ENCODE results near the gene THRSP. TPM values are rescaled to one million over a fixed set of nuclear protein-coding genes. Genes with fewer than 3 reads are reported as not detected.
"Not testable (repeated sequence)": the region's sequence is repeated elsewhere in the genome, so short reads cannot be mapped to it uniquely, and the experiment has no call there.

THRSP gene
- total RNA-seq, 1 donor from 2014 or later: not detected

DNA sequence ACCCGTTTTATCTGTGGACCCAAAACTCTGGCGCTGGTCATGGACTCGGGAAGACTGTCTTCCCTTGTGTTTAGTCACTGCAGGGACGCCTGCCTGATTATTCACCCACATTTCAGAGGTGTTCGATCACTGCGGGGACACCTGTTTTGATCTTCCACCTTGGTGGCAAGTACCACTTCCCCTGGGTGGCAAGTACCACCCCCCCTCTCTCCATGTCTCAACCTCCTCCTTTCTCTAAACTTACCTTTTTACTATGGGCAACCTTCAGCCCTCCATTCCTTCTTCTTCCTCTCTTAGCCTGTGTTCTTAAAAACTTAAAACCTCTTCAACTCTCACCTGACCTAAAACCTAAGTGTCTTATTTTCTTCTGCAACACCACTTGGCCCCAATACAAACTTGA is 17.9 kb downstream of the THRSP start:
- intact Hi-C loops (cut with DNase I): no loop called here
- H3K9me3 ChIP-seq: no peaks in the 10 kb centered on the region
- TF ChIP-seq, protein P1, sequence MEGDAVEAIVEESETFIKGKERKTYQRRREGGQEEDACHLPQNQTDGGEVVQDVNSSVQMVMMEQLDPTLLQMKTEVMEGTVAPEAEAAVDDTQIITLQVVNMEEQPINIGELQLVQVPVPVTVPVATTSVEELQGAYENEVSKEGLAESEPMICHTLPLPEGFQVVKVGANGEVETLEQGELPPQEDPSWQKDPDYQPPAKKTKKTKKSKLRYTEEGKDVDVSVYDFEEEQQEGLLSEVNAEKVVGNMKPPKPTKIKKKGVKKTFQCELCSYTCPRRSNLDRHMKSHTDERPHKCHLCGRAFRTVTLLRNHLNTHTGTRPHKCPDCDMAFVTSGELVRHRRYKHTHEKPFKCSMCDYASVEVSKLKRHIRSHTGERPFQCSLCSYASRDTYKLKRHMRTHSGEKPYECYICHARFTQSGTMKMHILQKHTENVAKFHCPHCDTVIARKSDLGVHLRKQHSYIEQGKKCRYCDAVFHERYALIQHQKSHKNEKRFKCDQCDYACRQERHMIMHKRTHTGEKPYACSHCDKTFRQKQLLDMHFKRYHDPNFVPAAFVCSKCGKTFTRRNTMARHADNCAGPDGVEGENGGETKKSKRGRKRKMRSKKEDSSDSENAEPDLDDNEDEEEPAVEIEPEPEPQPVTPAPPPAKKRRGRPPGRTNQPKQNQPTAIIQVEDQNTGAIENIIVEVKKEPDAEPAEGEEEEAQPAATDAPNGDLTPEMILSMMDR (IDR thresholded peaks at IDR 0.05): no peak
- no peak overlapping the region for H3K4me3 ChIP-seq
- no peak for DNase-seq (ENCODE audit: low spot score in 2 of 2)
- H3K27me3 ChIP-seq: no peaks in the 10 kb centered on the region
- no peaks in the 10 kb centered on the region for H3K36me3 ChIP-seq
- no peak overlapping the region for H3K27ac ChIP-seq
- H3K4me1 ChIP-seq: peaks cover 9 to 25% of the 10 kb centered on the region in 2 donors

DNA sequence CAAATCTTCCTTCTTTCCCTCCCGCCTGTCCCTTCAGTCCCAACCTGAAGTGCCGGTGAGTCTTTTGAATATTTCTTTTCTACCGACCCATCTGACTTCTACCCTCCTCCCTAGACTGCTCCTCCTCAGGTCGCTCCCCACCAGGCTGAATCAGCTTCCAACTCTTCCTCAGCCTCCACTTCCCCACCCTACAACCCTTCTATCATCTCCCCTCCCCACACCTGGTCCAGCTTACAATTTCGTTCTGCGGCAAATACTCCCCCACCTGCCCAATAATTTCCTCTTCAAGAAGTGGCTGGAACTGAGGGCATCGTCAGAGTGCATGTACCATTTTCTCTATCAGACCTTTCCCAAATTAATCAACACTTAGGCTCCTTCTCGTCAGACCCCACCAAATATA is 18.5 kb downstream of the THRSP start:
- TF ChIP-seq, protein P1 (IDR thresholded peaks at IDR 0.05): no peak
- H3K27ac ChIP-seq: no peak overlapping the region
- H3K27me3 ChIP-seq: no peaks in the 10 kb centered on the region
- H3K4me3 ChIP-seq: no peak overlapping the region
- H3K4me1 ChIP-seq: peaks cover 5 to 19% of the 10 kb centered on the region in 2 donors
- no peaks in the 10 kb centered on the region for H3K9me3 ChIP-seq
- no peaks in the 10 kb centered on the region for H3K36me3 ChIP-seq
- intact Hi-C loops (cut with DNase I): no loop called here
- DNase-seq (ENCODE audit: low spot score in 2 of 2): no peak

GRCh38 chr11:78083021-78083420 is 19.4 kb downstream of the THRSP start:
- Histone ChIP-seq H3K27me3 (no peaks in the 10 kb centered on the region), H3K9me3 (no peaks in the 10 kb centered on the region), H3K36me3 (no peaks in the 10 kb centered on the region), H3K27ac (no peak overlapping the region), H3K4me3 (no peak overlapping the region), H3K4me1 (peaks cover 3 to 10% of the 10 kb centered on the region in 2 donors)
- intact Hi-C loops (cut with DNase I): no loop called here
- no peak for DNase-seq (ENCODE audit: low spot score in 2 of 2)
- TF ChIP-seq, protein P1 (IDR thresholded peaks at IDR 0.05): no peak

GRCh38 chr11:78084506-78084905 is 20.8 kb downstream of the THRSP start:
- H3K36me3 ChIP-seq; intact Hi-C loops (cut with DNase I); H3K27ac ChIP-seq; H3K4me3 ChIP-seq; H3K9me3 ChIP-seq; H3K4me1 ChIP-seq; DNase-seq (ENCODE audit: low spot score in 2 of 2); H3K27me3 ChIP-seq: not testable (repeated sequence)

DNA sequence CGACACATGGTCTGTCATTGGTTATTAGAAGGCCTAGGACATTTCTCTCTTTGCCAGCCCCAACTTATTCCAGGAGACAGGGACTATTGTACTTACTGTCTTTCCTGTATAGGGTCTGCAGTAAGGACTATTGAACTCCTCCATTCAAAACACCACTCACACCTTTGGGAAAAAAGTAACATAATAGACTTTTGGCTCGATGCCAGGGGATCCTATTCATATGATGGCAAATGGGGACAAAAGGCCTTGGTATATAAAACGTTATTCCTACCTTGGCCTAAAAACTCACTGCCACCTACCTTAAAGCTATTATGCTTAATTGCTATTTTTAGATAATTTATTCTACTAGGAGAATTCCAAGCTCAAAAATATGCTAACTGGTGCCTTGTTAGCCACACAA is 22.3 kb downstream of the THRSP start:
- no peaks in the 10 kb centered on the region for H3K27me3 ChIP-seq
- TF ChIP-seq, protein P1 (IDR thresholded peaks at IDR 0.05): no peak
- no peaks in the 10 kb centered on the region for H3K36me3 ChIP-seq
- no peaks in the 10 kb centered on the region for H3K4me1 ChIP-seq
- H3K4me3 ChIP-seq: no peak overlapping the region
- DNase-seq (ENCODE audit: low spot score in 2 of 2): no peak
- intact Hi-C loops (cut with DNase I): no loop called here
- no peak overlapping the region for H3K27ac ChIP-seq
- H3K9me3 ChIP-seq: no peaks in the 10 kb centered on the region

DNA sequence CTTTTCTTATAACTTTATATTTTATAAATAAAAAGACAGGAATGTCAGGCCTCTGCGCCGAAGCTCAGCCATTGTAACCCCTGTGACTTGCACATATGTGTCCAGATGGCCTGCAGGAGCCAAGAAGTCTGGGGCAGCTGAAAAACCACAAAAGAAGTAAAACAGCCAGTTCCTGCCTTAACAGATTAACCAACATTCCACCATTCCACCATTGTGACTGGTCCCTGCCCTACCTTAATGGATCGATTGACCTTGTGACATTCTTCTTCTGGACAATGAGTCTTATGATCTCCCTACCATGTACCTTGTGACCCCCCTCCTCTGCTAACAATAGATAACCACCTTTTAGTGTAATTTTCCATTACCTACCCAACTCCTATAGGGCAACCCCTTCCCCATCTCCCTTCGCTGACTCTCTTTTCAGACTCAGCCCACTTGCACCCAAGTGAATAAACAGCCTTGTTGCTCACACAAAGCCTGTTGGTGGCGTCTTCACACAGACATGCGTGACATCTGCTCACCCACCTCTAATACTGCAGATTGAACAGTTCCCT is 22.9 kb downstream of the THRSP start:
- DNase-seq (ENCODE audit: low spot score in 2 of 2); H3K27me3 ChIP-seq; H3K36me3 ChIP-seq; H3K9me3 ChIP-seq; H3K4me1 ChIP-seq; H3K4me3 ChIP-seq; H3K27ac ChIP-seq; intact Hi-C loops (cut with DNase I): not testable (repeated sequence)

- no peaks in the 10 kb centered on the region for H3K4me1 ChIP-seq
- H3K27ac ChIP-seq: no peak overlapping the region
- no peak overlapping the region for H3K4me3 ChIP-seq
- H3K36me3 ChIP-seq: no peaks in the 10 kb centered on the region
- no peak for DNase-seq (ENCODE audit: low spot score in 2 of 2)
- intact Hi-C loops (cut with DNase I): no loop called here
- H3K27me3 ChIP-seq: no peaks in the 10 kb centered on the region
- TF ChIP-seq, protein P1 (IDR thresholded peaks at IDR 0.05): no peak
- no peaks in the 10 kb centered on the region for H3K9me3 ChIP-seq
These were observed 30.6 kb downstream of the THRSP start for GRCh38 chr11:78094250-78094649.
